Measurements from ENCODE around the gene CERS3.

DNA sequence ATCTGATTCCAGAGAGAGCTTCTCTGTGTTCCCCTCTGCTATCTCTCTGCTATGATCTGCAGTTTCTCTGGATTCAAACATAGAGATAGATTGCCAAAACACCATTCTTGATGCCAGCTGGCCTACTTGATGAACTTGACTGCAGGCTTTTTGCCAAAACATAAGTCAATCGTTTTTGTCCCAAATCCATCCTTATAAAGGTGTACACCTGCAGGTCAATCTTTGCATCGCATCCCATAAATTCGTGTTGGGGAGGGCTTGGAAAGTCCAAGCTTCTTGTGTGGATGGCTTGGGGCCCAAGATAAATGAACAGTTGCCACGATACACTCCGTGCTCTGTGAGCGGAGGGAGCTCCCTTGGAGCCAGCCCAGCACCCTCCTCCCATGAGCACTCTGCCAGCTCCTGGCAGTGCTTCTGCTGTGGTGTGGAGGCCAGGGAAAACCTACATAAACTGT, 2.7 kb downstream of the CERS3 start:
- TF ChIP-seq CTCF (IDR thresholded peaks at IDR 0.05) (no peak), GABPA (IDR thresholded peaks at IDR 0.05; ENCODE audit: low read depth) (no peak), TAF1 (IDR thresholded peaks at IDR 0.05; ENCODE audit: borderline replicate concordance, low read depth, low read length) (no peak), RFX5 (IDR thresholded peaks at IDR 0.05; ENCODE audit: low read length) (no peak), FOXM1 (IDR thresholded peaks at IDR 0.05; ENCODE audit: low read depth) (no peak)
